Measurements from ENCODE around the gene WDR72.

GRCh38 chr15:53469422-53469821 lies 290.0 kb downstream of the WDR72 start:
- TF ChIP-seq, protein P1, sequence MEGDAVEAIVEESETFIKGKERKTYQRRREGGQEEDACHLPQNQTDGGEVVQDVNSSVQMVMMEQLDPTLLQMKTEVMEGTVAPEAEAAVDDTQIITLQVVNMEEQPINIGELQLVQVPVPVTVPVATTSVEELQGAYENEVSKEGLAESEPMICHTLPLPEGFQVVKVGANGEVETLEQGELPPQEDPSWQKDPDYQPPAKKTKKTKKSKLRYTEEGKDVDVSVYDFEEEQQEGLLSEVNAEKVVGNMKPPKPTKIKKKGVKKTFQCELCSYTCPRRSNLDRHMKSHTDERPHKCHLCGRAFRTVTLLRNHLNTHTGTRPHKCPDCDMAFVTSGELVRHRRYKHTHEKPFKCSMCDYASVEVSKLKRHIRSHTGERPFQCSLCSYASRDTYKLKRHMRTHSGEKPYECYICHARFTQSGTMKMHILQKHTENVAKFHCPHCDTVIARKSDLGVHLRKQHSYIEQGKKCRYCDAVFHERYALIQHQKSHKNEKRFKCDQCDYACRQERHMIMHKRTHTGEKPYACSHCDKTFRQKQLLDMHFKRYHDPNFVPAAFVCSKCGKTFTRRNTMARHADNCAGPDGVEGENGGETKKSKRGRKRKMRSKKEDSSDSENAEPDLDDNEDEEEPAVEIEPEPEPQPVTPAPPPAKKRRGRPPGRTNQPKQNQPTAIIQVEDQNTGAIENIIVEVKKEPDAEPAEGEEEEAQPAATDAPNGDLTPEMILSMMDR (IDR thresholded peaks at IDR 0.05; ENCODE audit: poor library complexity, severe bottlenecking), result no peak
- no peak for TF ChIP-seq EP300 (conservative IDR thresholded peaks at IDR 0.05; ENCODE audit: poor library complexity, severe bottlenecking)
- TF ChIP-seq EZH2 (IDR thresholded peaks at IDR 0.05; ENCODE audit: borderline replicate concordance, insufficient read depth, low read length, poor library complexity, severe bottlenecking), result no peak
- TF ChIP-seq POLR2AphosphoS5 (IDR thresholded peaks at IDR 0.05), result no peak
- no peak for TF ChIP-seq TAF1 (IDR thresholded peaks at IDR 0.05; ENCODE audit: low read depth)

Data from neural cell (in vitro differentiated cells).